ENCODE results near the gene FGF16.
A peak's percentile ranks its signal among the peaks of the same experiment; 100 is the strongest.
"Not testable (repeated sequence)": the region's sequence is repeated elsewhere in the genome, so short reads cannot be mapped to it uniquely, and the experiment has no call there.

The FGF16 gene

DNA sequence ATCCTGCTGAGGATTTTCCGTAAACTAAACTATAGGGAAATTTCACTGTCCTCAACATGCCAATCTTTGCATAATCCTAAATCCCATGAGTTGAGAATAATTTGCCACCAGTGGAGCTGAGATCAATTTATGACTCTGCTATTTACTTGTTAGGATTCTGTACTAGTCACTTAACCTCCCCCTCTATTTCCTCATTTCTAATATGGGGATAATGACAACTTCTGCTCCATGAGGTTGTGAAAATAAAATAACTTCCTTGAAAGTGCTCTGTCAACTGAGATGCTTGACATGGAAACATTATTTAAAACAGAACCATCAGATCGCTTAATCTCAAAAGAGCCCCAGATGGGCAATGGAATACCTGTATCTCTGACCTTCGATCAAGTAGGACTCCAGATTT is 2.6 kb upstream of the FGF16 start:
- FAIRE-seq (no peak), DNase-seq (ENCODE audit: insufficient read length, low spot score) (no peak)

GRCh38 chrX:77446029-77446585 is 1.1 kb upstream of the FGF16 start:
- FAIRE-seq, result no peak
- DNase-seq (ENCODE audit: insufficient read length, low spot score), result peak; percentile 4

GRCh38 chrX:77447653-77448569 is 722 bp downstream of the FGF16 start:
- DNase-seq (ENCODE audit: insufficient read length, low spot score), result no peak
- no peak for FAIRE-seq

DNA sequence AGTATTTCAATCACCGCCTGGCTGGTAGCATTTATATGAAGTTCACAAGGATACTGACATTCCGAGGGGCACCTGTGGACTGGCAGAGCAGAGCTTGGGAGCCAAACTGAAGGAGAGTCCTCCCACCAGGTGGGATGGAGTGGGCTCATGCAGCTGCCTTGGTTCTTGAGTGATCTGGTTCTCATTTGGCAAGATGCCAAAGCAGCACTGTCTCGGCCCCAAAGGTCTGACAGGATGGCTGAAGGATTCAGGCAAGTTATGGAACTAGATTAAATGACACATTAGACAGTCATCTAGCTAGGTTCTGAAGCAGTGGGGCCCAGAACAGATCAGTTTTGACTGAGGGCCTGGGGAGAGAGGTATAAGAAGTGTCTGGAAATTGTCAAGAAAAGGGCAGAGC is 3.2 kb downstream of the FGF16 start:
- DNase-seq (ENCODE audit: insufficient read length, low spot score) (no peak), FAIRE-seq (no peak)

GRCh38 chrX:77450996-77451395 is 3.8 kb downstream of the FGF16 start:
- peak; percentile 61 for FAIRE-seq
- DNase-seq (ENCODE audit: insufficient read length, low spot score), result no peak

DNA sequence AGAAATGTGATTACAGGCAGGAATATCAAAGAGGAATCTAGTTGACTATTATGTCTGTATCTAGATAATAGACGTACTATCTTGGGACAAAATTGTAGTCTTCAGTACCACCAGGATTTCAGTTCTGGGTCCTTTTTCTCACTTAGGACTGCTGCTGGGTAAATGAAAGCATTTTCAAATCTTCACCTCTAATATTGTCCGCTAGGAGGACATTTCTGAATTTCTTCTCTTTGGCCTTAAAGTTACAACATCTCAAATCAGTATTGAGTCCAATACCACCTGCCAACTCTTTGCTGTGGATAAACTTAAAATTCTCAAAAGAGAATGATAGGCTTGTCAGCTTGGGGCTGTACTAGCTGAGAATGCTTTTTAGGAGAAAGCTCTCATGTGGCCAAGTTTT is 6.0 kb downstream of the FGF16 start:
- no peak for DNase-seq (ENCODE audit: insufficient read length, low spot score)
- FAIRE-seq, result no peak

DNA sequence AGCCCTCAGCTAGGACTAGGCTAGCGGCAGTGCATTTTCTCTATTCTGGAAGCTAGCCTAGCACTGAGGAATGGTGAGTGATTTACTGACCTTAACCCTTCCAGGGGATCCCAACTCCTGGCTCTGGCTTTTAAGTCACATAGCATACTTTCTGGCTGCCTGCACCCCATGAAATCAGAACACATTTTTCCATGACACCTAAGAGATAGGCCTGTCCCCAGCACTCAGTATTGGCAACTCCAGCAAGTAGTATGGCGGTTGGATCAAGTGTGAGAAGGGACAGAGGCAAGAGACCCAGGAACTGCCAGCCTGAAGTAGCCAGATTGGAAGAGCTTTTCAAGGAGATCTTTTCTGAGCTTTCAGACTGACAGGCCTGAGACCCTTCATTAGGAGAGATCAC is 8.2 kb downstream of the FGF16 start:
- FAIRE-seq, result no peak
- DNase-seq (ENCODE audit: insufficient read length, low spot score), result no peak

DNA sequence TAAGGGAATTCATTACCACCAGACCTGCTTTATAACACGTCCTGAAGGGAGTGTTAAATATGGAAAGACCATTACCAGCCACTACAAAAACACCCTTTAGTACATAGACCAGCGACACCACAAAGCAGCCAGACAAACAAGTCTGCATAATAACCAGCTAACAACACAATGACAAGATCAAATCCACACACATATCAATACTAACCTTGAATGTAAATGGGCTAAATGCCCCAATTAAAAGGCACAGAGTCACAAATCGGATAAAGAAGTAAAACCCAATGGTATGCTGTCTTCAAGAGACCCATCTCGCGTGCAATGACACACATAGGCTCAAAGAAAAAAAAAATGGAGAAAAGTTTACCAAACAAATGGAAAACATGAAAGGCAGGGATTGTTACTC is 36.9 kb downstream of the FGF16 start:
- FAIRE-seq, result no peak
- no peak for DNase-seq (ENCODE audit: insufficient read length, low spot score)

DNA sequence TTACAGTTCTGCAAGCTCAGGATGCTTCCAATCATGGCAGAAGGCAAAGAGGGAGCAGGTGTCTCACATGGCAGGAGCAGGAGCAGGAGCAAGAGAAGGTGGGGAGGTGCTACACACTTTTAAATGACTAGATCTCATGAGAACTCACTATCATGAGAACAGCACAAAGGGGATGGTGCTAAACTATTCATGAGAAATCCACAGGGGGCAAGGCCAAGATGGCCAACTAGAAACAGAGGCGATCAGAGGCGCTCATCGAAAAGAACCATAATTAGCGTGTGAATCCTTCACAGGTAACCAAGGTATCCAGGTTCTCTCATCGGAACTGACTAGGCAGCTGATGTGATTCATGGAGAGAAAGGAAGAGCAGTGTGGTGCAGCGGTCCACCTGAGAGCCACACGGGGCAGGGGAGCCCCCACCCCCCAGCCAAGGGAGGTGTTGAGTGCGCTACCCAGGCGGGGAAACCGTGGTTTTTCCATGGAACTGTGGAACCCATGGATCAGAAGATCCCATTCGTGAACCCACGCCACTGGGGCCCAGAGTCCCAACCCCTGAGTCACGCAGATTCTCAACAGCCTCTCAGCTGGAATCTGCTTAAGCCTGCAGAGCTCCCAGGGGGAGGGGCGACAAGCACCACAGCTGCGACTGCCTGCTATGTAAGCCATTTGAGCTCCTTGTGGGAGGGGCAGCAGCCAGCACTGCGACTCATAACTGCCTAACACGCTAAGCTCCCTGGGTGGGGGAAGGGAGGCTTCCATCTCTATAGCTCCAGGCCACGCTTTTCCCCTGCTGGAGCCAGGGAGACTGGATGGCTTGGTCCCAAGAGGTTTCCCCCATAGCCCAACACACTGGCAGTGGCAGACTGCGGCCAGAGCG is 46.7 kb downstream of the FGF16 start:
- no peak for FAIRE-seq
- no peak for DNase-seq (ENCODE audit: insufficient read length, low spot score)

DNA sequence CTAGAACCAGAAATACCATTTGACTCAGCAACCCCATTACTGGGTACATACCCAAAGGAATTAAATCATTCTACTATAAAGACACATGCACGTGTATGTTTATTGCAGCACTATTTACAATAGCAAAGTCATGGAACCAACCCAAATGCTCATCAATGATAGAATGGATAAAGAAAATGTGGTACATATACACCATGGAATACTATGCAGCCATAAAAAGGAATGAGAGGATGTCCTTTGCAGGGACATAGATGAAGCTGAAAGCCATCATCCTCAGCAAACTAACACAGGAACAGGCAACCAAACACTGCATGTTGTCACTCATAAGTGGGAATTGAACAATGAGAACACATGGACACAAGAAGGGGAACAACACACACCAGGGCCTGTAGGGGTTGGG is 53.0 kb downstream of the FGF16 start:
- not testable (repeated sequence) for DNase-seq (ENCODE audit: insufficient read length, low spot score); FAIRE-seq

DNA sequence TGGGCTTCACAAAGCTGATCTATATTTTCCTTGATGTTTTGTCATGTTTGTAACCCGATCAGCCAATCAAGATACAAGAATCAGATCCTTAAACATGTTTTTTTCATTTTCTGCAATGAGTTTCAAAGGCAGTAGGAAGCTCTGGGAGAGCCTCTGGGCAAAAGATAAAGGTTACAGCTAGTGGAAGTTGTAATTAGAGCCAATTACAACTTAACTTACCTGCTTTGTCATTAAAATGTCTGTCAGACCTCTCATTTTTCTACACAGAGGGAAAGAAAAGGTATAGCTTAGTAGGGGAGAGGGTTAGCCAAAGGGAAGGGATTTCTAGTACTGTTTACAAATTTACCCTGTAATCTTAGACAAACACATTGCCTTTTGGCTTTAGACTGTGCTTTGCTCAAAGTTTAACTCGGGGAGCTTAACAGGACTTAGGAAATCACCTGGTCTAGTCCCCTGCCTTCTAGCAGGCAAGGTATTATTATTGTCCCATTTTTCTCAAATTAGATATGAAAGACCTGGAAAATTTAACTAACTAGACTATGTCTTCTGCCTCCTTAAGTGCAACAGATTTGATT is 55.8 kb downstream of the FGF16 start:
- no peak for FAIRE-seq
- no peak for DNase-seq (ENCODE audit: insufficient read length, low spot score)

GRCh38 chrX:77505227-77505626 is 58.0 kb downstream of the FGF16 start:
- FAIRE-seq (no peak), DNase-seq (ENCODE audit: insufficient read length, low spot score) (no peak)

Measured in GM19239 (cell line).